ENCODE results near the gene POLL. TPM values are rescaled to one million over a fixed set of nuclear protein-coding genes. Genes with fewer than 3 reads are reported as not detected.
"Not testable (repeated sequence)": the region's sequence is repeated elsewhere in the genome, so short reads cannot be mapped to it uniquely, and the experiment has no call there.

Gene POLL
- 10 to 100 TPM; 19.5 to 31.6 (median 20.3) TPM for total RNA-seq

DNA sequence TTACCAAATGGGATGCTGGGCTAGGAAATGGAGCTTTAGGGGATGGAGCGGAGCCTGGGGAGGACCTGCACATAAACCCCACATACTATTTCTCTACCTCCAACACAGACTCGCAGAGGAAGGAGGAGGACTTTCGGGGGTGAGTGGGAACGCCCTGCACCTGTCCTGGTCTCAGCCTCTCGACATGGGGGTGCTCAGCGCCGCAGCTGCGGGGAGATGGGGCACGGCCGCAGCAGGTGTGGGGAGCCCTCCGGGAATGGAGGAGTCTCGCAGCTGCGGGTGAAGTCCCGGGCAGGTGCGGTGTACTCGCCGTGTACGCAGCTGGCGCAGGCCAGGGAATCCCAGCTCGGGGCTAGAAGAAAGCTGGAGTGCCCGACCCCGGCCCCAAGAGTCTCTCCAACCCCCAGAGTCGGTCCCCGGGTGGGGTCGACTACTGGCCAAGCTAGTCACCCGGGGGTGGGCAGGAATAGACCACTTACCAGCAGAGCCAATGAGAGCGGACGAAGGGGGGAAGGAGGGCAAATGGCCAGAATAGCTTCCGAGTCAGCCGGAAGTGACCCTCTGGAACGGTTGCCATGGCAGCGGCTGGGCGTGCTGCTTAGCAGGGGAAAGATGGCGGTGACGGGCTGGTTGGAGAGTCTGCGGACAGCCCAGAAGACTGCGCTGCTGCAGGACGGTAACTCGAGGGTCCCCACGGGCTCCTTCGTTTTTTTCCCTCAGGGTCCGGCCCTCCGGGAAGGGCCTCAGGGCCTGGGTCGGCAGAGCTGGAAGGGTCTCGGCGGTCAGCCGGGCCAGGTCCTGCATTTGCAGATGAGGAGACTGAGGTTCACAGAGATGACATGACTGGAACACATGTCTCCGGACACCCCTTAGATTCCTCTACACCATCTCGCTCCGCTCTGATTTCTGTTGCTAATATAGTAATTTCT, at the start of gene POLL, which contains the start of gene DPCD:
Gene POLL (minus strand): TSS at position 533 of the 929 bp plus-strand sequence. CDS start 897 bp downstream, outside the sequence.
Gene DPCD (plus strand): TSS at position 597 of the 929 bp plus-strand sequence. CDS start 16 bp downstream, at position 613.
- no peaks in the 10 kb centered on the region for H3K27me3 ChIP-seq
- peak; percentile 95 to 96 for DNase-seq (ENCODE audit: low spot score in 2 of 2)
- H3K4me3 ChIP-seq = peak within 1 kb of the TSS; percentile 72 to 87 (median 83)
- H3K9me3 ChIP-seq = no peaks in the 10 kb centered on the region
- H3K27ac ChIP-seq = peak within 1 kb of the TSS; percentile 70 to 83
- peak; percentile 60 to 85 (median 69) for TF ChIP-seq POLR2AphosphoS5 (IDR thresholded peaks at IDR 0.05)
- TF ChIP-seq POLR2A (IDR thresholded peaks at IDR 0.05) = no peak
- TF ChIP-seq, protein P1, sequence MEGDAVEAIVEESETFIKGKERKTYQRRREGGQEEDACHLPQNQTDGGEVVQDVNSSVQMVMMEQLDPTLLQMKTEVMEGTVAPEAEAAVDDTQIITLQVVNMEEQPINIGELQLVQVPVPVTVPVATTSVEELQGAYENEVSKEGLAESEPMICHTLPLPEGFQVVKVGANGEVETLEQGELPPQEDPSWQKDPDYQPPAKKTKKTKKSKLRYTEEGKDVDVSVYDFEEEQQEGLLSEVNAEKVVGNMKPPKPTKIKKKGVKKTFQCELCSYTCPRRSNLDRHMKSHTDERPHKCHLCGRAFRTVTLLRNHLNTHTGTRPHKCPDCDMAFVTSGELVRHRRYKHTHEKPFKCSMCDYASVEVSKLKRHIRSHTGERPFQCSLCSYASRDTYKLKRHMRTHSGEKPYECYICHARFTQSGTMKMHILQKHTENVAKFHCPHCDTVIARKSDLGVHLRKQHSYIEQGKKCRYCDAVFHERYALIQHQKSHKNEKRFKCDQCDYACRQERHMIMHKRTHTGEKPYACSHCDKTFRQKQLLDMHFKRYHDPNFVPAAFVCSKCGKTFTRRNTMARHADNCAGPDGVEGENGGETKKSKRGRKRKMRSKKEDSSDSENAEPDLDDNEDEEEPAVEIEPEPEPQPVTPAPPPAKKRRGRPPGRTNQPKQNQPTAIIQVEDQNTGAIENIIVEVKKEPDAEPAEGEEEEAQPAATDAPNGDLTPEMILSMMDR (IDR thresholded peaks at IDR 0.05) = no peak
- intact Hi-C loops (cut with DNase I; ENCODE audit: low total_unique reads) = no loop called here
- H3K36me3 ChIP-seq = no peaks in the 10 kb centered on the region
- peaks cover 0 to 3% of the 10 kb centered on the region in 2 donors for H3K4me1 ChIP-seq

DNA sequence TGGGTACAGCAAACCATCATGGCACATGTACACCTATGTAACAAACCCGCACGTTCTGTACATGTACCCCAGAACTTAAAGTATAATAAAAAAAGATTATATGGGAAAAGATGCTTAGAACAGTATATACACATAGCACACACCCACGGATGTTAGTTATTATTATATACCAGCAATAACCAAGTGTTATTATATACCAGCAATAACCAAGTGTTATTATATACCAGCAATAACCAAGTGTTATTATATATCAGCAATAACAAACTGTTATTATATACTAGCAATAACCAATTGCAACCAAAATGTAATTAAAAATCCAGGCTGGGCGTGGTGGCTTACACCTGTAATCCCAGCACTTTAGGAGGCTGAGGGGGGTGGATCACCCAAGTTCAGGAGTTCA, 45.5 kb upstream of the POLL start:
- H3K27ac ChIP-seq; H3K4me1 ChIP-seq; intact Hi-C loops (cut with DNase I; ENCODE audit: low total_unique reads); H3K36me3 ChIP-seq; H3K9me3 ChIP-seq; DNase-seq (ENCODE audit: low spot score in 2 of 2); H3K27me3 ChIP-seq; H3K4me3 ChIP-seq: not testable (repeated sequence)

DNA sequence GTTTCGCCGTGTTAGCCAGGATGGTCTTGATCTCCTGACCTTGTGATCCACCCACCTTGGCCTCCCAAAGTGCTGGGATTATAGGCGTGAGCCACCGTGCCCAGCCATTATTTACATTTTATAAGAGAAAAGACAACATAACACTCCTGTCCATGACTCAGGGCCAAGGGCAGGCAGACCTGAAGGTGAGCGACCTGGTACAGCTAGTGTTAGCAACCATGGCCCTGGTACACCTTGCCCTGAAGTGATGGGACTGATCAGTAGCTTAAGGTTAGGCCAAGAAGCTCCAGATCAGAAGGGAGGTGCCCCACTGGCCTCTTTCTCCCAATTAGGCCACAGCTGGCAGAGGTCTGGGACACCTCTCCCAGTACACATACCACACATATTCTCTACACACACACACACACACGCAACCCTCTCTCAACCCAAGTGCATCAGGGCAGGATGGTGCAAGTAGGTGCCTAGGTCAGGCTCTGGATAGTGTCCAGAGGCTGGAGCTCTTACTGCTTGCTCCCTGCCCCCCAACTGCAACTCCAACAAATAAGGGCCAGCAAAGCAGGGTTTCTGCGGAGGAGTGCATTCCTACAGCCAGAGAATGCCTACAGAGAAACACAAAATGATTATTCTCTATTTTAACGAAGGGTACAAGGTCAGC, 43.9 kb upstream of the POLL start:
- Histone ChIP-seq H3K4me3 (no peak overlapping the region), H3K27ac (no peak overlapping the region), H3K4me1 (no peaks in the 10 kb centered on the region), H3K27me3 (no peaks in the 10 kb centered on the region), H3K9me3 (no peaks in the 10 kb centered on the region), H3K36me3 (no peaks in the 10 kb centered on the region)
- TF ChIP-seq POLR2AphosphoS5 (IDR thresholded peaks at IDR 0.05) = no peak
- no peak for TF ChIP-seq POLR2A (IDR thresholded peaks at IDR 0.05)
- TF ChIP-seq, protein P1 (IDR thresholded peaks at IDR 0.05) = no peak
- intact Hi-C loops (cut with DNase I; ENCODE audit: low total_unique reads) = no loop called here
- no peak for DNase-seq (ENCODE audit: low spot score in 2 of 2)

DNA sequence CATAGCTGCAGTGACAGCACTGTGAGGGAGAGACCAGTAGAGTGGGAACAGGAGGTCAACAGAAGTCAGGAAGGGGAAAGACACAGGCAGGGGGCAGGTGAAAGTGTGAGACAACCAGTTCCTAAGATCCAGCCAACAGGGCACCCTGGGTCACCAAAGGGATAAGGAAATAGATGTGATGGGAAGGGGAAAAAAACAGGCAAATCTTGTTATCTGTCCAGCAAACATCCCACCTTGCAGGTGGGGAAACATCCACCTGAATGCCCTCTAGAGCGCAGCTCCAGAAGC, 42.5 kb upstream of the POLL start:
- no peak for DNase-seq (ENCODE audit: low spot score in 2 of 2)
- H3K9me3 ChIP-seq = no peaks in the 10 kb centered on the region
- H3K36me3 ChIP-seq = no peaks in the 10 kb centered on the region
- intact Hi-C loops (cut with DNase I; ENCODE audit: low total_unique reads) = no loop called here
- TF ChIP-seq POLR2A (IDR thresholded peaks at IDR 0.05) (no peak), POLR2AphosphoS5 (IDR thresholded peaks at IDR 0.05) (no peak)
- TF ChIP-seq, protein P1 (IDR thresholded peaks at IDR 0.05) = no peak
- H3K4me1 ChIP-seq = no peaks in the 10 kb centered on the region
- H3K27ac ChIP-seq = no peak overlapping the region
- H3K4me3 ChIP-seq = no peak overlapping the region
- H3K27me3 ChIP-seq = no peaks in the 10 kb centered on the region

DNA sequence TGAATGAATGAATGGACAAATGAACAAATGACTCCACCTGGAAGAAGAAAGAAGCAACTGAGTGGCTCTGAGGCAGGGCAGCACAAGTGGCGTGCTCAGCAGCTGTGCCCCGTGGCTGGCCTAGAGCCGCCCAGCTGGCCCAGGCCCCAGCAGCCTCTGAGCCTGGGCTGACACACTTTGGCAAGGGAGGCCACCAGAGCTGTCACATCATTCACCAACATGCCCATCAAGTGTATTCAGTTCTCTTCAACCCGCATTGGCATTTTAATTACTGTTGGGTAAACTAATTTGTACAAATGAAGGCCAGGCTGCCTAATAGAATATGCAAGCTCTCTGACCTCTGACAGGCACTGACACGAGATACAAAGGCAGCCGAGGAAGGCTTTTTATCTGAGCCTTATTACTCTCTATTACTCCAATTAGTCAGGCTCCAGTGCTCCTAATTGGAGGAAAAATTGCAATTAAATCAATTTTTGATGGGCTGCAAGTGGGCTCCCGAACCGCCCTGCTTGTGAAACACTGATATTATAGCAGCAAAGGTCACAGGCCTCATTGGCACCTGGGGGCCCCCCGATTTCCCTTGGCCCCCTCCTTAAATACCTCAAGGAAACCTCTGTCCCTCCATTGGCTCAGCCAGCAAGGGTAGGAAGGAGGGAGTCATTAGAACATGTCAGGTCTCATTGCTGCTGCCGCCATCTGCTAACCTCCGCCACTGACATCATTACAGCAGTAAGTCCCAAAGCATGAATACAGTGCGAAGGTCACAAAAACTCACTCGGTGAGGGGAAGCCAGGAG, 42.0 kb upstream of the POLL start:
- intact Hi-C loops (cut with DNase I; ENCODE audit: low total_unique reads) = no loop called here
- no peak for DNase-seq (ENCODE audit: low spot score in 2 of 2)
- Histone ChIP-seq H3K27me3 (no peaks in the 10 kb centered on the region), H3K36me3 (no peaks in the 10 kb centered on the region), H3K9me3 (no peaks in the 10 kb centered on the region), H3K4me1 (no peaks in the 10 kb centered on the region), H3K27ac (no peak overlapping the region), H3K4me3 (no peak overlapping the region)
- no peak for TF ChIP-seq POLR2AphosphoS5 (IDR thresholded peaks at IDR 0.05)
- TF ChIP-seq, protein P1 (IDR thresholded peaks at IDR 0.05) = no peak
- TF ChIP-seq POLR2A (IDR thresholded peaks at IDR 0.05) = no peak
